Activated B cell treated with CpG ODN at 0.5 μM for 24 hours (primary cell): ENCODE data around the gene ZP1. TPM values are rescaled to one million over a fixed set of nuclear protein-coding genes. Genes with fewer than 3 reads are reported as not detected.

Experiments used
- ATAC-seq: fragments of 200-7000 bp; cut with Tn5 transposase; one replicate; pipeline ENCODE4 v1.10.0; 2021; ENCODE audit warnings: low read depth, mild to moderate bottlenecking, moderate library complexity
- CTCF ChIA-PET: fragments of 350-600 bp; sonication (Branson Sonifier 250); formaldehyde crosslinking; loops from one replicate; lab custom pipeline; 2021; ENCODE audit warnings: antibody characterized with exemption; lab: Charles Lee
- POLR2A ChIA-PET: fragments of 350-600 bp; sonication (Branson Sonifier 250); formaldehyde crosslinking; loops from one replicate; lab custom pipeline; 2021; ENCODE audit warnings: antibody characterized with exemption; lab: Charles Lee
- DNase-seq: peaks from one replicate; pipeline ENCODE4 v3.0.0; 2022
- H3K27ac Mint-ChIP-seq: one replicate; pipeline ENCODE4 v1.8.0; 2020; ENCODE audit warnings: mixed read lengths
- H3K27me3 Mint-ChIP-seq: one replicate; pipeline ENCODE4 v1.8.0; 2021; ENCODE audit warnings: mixed read lengths
- H3K36me3 Mint-ChIP-seq: one replicate; pipeline ENCODE4 v1.8.0; 2021; ENCODE audit warnings: low read depth, mixed read lengths
- H3K4me1 Mint-ChIP-seq: one replicate; pipeline ENCODE4 v1.8.0; 2021; ENCODE audit warnings: mixed read lengths
- H3K4me3 Mint-ChIP-seq: one replicate; pipeline ENCODE4 v1.8.0; 2020; ENCODE audit warnings: mild to moderate bottlenecking, mixed read lengths
- H3K9me3 Mint-ChIP-seq: one replicate; pipeline ENCODE4 v1.8.0; 2020; ENCODE audit warnings: mixed read lengths
- CTCF ChIP-seq: fragments of 200-600 bp; IDR thresholded peaks from one replicate; pipeline ENCODE4 v1.8.0; 2022; ENCODE audit warnings: antibody characterized with exemption, mild to moderate bottlenecking
- intact Hi-C: fragments of 100-400 bp; cut with micrococcal nuclease; formaldehyde crosslinking; loops from one replicate; pipeline ENCODE4 v1.15.1; 2024
- total RNA-seq: library from RNA; stranded (reverse); gene quantifications from 2 replicates; pipeline ENCODE4 v1.2.3, GENCODE V29; 2022

The ZP1 gene
- total RNA-seq, 1 donor from 2014 or later = not detected

DNA sequence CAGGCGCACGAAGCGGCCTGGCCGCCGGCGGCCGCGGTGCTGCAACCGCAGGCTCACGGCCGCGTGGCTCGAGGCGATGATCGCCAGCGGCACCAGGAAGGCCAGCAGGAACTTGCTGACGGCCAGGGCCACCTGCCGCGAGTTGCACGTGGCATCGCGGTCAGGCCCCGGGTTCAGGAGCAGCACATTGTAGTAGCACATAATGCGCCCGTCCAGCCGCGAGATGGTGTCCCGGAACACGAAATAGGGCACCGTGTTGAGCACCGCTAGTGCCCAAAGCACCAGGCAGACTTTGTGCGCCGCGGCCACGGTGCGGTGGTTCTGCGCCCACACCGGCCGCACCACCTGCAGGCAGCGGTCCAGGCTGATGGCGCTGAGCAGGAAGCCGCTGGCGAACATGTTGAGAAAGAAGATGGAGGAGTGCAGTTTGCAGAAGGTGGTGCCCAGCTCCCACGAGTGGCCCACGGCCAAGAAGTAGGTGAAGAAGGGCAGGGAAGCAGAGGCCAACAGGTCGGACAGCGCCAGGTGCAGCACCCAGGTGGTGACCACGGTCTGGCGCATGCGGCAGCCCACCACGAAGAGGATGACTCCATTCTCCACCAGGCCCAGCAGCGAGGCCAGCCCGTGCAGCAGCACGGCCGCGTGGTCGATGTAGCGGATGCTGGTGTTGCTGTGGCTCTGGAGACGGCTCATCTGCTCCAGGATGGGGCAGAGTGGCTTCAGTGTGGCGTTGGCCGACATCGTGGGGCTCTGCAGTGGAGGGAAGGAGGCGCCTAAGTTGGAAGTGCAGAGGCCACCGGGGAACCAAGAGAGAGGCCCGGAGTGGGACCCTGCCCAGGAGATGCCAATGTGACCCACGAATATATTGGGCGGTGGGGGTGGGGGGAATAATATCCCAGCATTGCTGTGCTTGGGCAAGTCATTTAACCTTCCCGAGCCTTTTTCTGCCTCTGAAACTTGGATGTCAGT, 14.1 kb upstream of the ZP1 start:
- Mint-ChIP-seq H3K27me3 (no peaks in the 10 kb centered on the region), H3K9me3 (no peaks in the 10 kb centered on the region), H3K27ac (no peak overlapping the region), H3K36me3 (peaks cover 51% of the 10 kb centered on the region), H3K4me1 (peaks cover 2% of the 10 kb centered on the region), H3K4me3 (no peak overlapping the region)
- no peak for TF ChIP-seq CTCF
- intact Hi-C loops = no loop called here
- POLR2A ChIA-PET = no interaction called here
- CTCF ChIA-PET = no interaction called here
- DNase-seq (no peak), ATAC-seq (no peak)

- no peak for DNase-seq
- intact Hi-C loops = no loop called here
- peaks cover 41% of the 10 kb centered on the region for H3K36me3 Mint-ChIP-seq
- no peak for TF ChIP-seq CTCF
- H3K4me1 Mint-ChIP-seq = peaks cover 11% of the 10 kb centered on the region
- POLR2A ChIA-PET = no interaction called here
- H3K27ac Mint-ChIP-seq = no peak overlapping the region
- no peak for ATAC-seq
- H3K4me3 Mint-ChIP-seq = no peak overlapping the region
- CTCF ChIA-PET = no interaction called here
- no peaks in the 10 kb centered on the region for H3K27me3 Mint-ChIP-seq
- no peaks in the 10 kb centered on the region for H3K9me3 Mint-ChIP-seq
Observed at GRCh38 chr11:60854140-60854846, 13.0 kb upstream of the ZP1 start.

- ChIA-PET CTCF (interaction anchor here (1.0 kb wide), 1 partner anchor 23 kb away, joined by 4 read pairs; no protein-coding TSS in a partner anchor), POLR2A (no interaction called here)
- no peaks in the 10 kb centered on the region for H3K27me3 Mint-ChIP-seq
- peaks cover 12% of the 10 kb centered on the region for H3K4me1 Mint-ChIP-seq
- no peak overlapping the region for H3K4me3 Mint-ChIP-seq
- intact Hi-C loops = no loop called here
- DNase-seq (no peak), ATAC-seq (no peak)
- H3K9me3 Mint-ChIP-seq = no peaks in the 10 kb centered on the region
- H3K27ac Mint-ChIP-seq = no peak overlapping the region
- H3K36me3 Mint-ChIP-seq = peaks cover 34% of the 10 kb centered on the region
- TF ChIP-seq CTCF = no peak
Observed at GRCh38 chr11:60854847-60855725, 12.3 kb upstream of the ZP1 start.

GRCh38 chr11:60855726-60856633, 11.4 kb upstream of the ZP1 start, which contains the start of gene PTGDR2:
Gene PTGDR2, minus strand, starts transcription at chr11:60855950. Its CDS starts 2,228 bp downstream, at chr11:60853722.
- TF ChIP-seq CTCF = no peak
- DNase-seq (no peak), ATAC-seq (no peak)
- H3K36me3 Mint-ChIP-seq = peaks cover 25% of the 10 kb centered on the region
- POLR2A ChIA-PET = interaction anchor here (0.7 kb wide), 1 partner anchor 342 kb away, joined by 5 read pairs; no protein-coding TSS in a partner anchor
- H3K4me3 Mint-ChIP-seq = no peak within 1 kb of the TSS
- no peaks in the 10 kb centered on the region for H3K27me3 Mint-ChIP-seq
- CTCF ChIA-PET = interaction anchor here (0.6 to 1.0 kb wide), 2 partner anchors 24 to 43 kb away, joined by 3 to 4 read pairs; no protein-coding TSS in a partner anchor
- peaks cover 12% of the 10 kb centered on the region for H3K4me1 Mint-ChIP-seq
- H3K9me3 Mint-ChIP-seq = no peaks in the 10 kb centered on the region
- intact Hi-C loops = no loop called here
- no peak within 1 kb of the TSS for H3K27ac Mint-ChIP-seq
